ENCODE measurements around the gene RELN.

Gene RELN

GRCh38 chr7:103889451-103889850 lies 100.0 kb downstream of the RELN start:
- DNase-seq: no peak

GRCh38 chr7:103888603-103889153 lies 100.8 kb downstream of the RELN start:
- no peak for DNase-seq

- peak; percentile 12 for DNase-seq
Observed at GRCh38 chr7:103887853-103888602, 101.4 kb downstream of the RELN start.

- peak; percentile 32 for DNase-seq
Observed at GRCh38 chr7:103887050-103887449, 102.4 kb downstream of the RELN start.

- DNase-seq: no peak
Observed at GRCh38 chr7:103879928-103880600, 109.4 kb downstream of the RELN start.

GRCh38 chr7:103879411-103879810 lies 110.0 kb downstream of the RELN start:
- DNase-seq: no peak

- no peak for DNase-seq
Observed at GRCh38 chr7:103877565-103877964, 111.9 kb downstream of the RELN start.

GRCh38 chr7:103875718-103876117 lies 113.7 kb downstream of the RELN start:
- DNase-seq: no peak

GRCh38 chr7:103871473-103871872 lies 118.0 kb downstream of the RELN start:
- no peak for DNase-seq

- no peak for DNase-seq
Observed at GRCh38 chr7:103870664-103871063, 118.8 kb downstream of the RELN start.

- peak; percentile 13 for DNase-seq
Observed at GRCh38 chr7:103867874-103868273, 121.6 kb downstream of the RELN start.

GRCh38 chr7:103866919-103867318 lies 122.5 kb downstream of the RELN start:
- DNase-seq: no peak

- DNase-seq: no peak
Observed at GRCh38 chr7:103865442-103865841, 124.0 kb downstream of the RELN start.

- no peak for DNase-seq
Observed at GRCh38 chr7:103862302-103863035, 127.0 kb downstream of the RELN start.

GRCh38 chr7:103859709-103860108 lies 129.7 kb downstream of the RELN start:
- DNase-seq: no peak

GRCh38 chr7:103857435-103857834 lies 132.0 kb downstream of the RELN start:
- DNase-seq: peak; percentile 99

GRCh38 chr7:103856929-103857328 lies 132.5 kb downstream of the RELN start:
- DNase-seq: peak; percentile 79

GRCh38 chr7:103855671-103856070 lies 133.8 kb downstream of the RELN start:
- DNase-seq: peak; percentile 87

- DNase-seq: no peak
Observed at GRCh38 chr7:103854611-103855010, 134.8 kb downstream of the RELN start.

GRCh38 chr7:103851357-103851756 lies 138.1 kb downstream of the RELN start:
- no peak for DNase-seq

- DNase-seq: peak; percentile 79
Observed at GRCh38 chr7:103843689-103844480, 145.6 kb downstream of the RELN start.

- DNase-seq: no peak
Observed at GRCh38 chr7:103833401-103833800, 156.1 kb downstream of the RELN start.

- no peak for DNase-seq
Observed at GRCh38 chr7:103832438-103832837, 157.0 kb downstream of the RELN start.

All from NCI-H82 (cell line).